Hepatic stellate cell (primary cell): ENCODE results near the gene PTPRN2.

Experiments used
- DNase-seq: peaks from one replicate; pipeline ENCODE4 v3.0.0; 2011; ENCODE audit warnings: low spot score

Gene PTPRN2

DNA sequence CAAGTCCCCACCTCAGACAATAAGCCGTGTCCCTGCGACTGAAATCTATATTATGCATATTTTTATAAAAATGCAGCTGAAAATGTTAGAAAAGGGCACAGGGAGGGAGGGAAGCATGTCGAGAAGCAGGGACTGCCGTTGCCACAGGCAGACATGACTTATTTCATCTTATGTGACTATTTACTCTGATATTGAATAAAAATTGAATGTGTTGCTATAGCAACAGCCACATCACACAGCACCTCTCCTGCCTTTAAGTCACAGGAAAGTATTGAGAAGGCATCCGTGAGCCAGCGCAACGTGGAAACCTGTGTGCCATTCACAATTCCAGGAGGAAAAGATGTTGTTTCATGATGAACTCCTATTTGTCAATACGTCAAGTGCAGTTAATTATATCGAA lies 701.4 kb downstream of the PTPRN2 start:
- DNase-seq: no peak

DNA sequence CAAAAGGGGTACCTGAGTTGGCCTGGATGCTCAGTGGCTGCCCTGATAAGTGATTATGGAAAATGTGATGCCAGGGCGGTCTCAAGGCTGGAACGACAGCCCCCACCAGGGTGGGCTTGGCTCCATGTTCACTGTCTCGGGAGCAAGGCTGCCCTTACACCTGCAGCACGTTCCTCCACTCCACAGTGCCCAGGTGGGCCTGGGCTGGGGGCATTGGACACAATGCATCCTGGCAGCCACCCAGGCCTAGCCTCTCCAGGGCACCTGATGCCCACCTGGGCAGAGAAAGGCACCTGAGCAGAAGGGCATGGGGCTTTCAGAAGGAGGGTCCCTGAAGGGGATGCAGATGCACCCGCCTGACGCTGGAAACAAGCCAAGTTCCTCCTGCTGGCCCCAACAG lies 702.5 kb downstream of the PTPRN2 start:
- DNase-seq: no peak

DNA sequence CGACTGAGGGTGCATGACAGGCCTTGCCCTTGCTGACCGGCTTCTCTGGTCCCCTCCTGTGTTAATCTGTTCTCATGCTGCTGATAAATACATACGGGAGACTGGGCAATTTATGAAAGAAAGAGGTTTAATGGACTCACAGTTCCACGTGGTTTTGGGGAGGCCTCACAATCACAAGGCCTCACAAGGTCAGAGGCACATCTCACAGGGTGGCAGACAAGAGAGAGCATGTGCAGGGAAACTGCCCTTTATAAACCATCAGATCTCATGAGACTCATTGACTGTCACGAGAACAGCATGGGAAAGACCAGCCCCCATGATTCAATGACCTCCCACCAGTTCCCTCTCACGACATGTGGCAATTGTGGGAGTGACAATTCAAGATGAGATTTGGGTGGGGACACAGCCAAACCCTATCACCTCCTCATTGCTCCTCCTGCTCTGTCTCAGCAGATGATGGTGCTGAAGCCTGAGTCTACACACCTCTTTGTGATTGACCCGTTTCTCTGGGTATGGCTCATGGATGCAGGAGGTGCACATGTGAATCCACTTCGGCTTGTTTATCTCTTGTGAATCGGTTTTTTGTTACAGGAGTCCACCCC lies 703.1 kb downstream of the PTPRN2 start:
- DNase-seq: no peak

DNA sequence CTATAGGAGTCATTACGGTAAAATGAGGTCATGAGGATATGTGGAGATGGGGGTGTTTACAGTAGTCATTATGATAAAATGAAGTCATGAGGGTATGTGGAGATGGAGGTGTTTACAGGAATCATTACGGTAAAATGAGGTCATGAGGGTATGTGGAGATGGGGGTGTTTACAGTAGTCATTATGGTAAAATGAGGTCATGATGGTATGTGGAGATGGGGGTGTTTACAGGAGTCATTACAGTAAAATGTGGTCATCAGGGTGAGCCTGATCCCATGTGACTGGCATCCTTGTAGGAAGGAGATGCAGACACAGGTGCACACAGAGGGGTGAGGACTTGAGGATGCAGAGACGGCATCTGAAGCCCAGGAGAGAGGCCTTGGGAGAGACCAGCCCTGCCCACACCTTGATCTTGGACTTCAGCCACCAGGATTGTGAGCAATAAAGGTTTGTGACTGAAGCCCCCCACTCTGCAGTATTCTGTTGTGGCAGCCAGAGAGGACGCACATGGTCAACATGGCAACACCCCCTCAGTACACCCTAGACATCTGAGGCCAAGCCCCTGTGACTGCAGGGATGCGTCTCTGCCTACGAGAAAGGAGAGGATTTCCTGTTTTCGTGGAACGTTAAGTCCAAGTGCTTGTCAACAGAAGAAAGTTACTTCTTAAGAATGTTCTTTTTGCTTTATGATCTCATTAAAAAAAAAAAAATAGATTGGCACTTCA lies 706.4 kb downstream of the PTPRN2 start:
- no peak for DNase-seq

DNA sequence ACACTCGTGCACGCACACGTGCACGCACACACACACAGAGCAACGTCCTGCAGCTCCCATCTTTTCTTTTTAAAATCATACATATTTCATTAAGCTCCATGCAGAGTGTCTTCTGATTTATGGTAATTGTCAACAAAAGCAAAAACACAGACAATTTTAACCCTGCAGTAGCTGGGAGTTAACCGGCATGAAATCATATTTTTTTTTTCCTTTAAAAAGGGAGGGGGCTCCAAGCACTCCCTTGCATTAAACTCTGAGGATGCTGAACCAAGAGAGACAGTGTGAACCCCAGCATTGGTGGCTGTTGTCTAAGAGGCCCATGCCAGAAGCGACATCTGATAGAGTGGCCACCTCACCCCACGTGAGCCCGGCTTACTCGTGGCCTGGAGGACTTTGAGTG lies 708.2 kb downstream of the PTPRN2 start:
- no peak for DNase-seq

DNA sequence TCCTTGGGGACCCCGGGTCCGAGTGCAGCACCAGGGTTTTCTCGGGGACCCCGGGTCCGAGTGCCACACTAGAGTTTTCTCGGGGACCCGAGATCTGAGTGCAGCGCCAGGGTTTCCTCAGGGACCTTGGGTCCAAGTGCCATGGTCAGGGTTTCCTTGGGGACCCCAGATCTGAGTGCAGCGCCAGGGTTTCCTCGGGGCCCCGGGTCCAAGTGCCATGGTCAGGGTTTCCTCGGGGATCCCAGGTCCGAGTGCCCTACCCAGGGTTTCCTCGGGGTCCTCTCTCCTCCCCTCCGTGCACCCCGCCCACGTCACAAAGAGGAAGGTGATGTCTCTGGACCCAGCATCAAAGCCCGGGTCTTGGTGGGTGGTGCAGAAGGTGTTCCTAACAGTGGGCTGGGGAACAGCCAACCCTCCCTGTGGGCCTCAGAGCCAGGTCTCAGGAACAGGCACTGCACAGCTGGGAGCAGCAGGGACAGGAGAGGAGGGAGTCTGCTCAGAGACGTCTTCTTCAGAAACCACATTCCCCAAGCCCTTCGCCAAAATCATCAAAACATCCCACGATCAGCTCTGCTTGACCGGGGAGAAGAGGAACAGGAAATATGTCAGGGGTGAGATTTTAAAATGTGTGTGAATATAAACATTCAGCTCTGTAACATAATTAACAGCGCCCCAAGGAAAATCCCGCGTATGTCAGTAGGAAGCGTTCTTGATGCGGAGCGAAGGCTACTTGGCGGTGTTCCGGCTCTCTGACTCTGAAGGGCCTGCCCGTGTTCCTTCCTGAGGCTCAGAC lies 710.1 kb downstream of the PTPRN2 start:
- DNase-seq: no peak

DNA sequence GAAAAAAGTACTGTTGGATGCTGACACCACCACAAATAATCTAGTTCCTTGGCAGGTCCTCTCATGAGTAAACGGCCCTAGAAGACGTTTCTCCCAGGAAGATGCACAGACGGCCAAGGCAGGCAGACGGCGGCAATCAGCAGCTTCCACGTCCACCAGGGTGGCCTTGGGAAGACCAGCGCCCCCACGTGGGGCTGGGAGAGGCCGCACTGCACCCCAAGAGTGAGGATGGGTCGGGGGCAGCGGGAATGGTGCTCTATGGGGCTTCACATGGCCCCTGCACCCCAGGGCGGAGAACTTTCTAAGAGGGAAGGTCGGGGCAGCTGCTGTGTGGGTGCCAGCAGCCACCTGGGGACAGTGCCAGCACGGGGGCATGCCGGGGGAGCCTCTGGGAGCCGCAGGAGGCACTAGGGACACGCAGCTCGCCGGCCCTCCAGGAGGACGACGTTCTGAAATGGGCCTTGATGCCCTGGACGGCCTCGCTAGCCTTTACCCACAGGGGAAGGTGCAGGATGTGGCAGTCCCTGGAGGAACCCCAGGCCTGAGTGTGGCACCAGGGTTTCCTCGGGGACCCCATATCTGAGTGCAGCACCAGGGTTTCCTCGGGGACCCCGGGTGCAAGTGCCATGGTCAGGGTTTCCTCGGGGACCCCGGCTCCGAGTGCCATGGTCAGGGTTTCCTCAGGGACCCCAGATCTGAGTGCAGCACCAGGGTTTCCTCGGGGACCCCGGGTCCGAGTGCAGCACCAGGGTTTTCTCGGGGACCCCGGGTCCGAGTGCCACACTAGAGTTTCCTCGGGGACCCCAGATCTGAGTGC lies 710.9 kb downstream of the PTPRN2 start:
- no peak for DNase-seq

DNA sequence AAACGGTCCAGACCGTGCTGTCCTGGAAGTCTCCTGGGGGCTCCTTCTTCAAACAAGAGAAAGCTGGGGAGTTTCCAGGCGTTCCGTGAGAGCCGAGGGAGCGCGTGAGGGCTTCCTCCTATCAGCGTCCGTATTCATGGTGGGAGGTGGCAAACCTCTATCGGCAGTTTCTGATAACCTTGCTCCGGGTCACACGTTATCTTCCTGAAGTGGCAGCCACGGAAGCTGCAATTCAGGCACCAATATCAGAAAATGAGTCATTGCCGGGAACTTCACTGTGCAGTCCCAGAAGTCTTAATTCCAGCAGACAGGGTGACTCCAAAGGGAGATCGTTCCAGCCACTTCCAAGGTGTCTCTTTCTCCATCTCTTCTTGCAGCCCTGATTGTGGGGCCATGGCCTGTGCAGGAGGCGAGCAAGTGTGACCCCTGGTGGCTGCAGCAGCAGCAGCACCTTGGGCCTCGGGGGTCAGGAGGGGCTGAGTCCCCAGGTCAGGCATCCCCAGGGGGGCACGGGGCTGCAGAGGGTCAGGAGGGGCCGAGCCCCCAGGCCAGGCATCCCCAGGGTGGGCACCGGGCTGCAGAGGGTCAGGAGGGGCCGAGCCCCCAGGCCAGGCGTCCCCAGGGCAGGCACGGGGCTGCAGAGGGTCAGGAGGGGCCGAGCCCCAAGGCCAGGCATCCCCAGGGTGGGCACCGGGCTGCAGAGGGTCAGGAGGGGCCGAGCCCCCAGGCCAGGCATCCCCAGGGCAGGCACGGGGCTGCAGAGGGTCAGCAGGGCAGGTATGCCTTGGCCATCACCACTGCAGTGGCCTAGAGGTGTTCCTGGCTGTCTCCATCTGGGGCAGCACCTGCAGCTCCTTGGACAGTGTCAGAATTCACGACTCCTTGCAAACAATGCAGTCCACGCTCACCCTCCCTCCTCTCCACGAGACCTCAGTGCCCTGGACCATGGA lies 712.1 kb downstream of the PTPRN2 start:
- DNase-seq: no peak

DNA sequence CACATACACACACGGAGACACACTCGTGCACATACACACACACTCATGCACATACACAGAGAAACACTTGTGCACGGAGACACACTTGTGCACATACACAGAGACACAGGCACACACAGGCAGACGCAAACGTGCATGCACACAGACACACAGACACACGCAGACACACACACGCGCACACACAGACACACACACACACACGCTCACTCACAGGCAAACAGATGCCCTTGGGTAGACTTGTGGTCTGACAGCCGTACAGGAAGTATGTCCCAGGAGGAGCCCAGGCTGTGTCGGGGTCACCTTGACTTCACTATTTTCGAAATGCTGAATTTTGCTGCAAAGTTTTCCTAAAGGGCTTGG lies 712.8 kb downstream of the PTPRN2 start:
- no peak for DNase-seq

DNA sequence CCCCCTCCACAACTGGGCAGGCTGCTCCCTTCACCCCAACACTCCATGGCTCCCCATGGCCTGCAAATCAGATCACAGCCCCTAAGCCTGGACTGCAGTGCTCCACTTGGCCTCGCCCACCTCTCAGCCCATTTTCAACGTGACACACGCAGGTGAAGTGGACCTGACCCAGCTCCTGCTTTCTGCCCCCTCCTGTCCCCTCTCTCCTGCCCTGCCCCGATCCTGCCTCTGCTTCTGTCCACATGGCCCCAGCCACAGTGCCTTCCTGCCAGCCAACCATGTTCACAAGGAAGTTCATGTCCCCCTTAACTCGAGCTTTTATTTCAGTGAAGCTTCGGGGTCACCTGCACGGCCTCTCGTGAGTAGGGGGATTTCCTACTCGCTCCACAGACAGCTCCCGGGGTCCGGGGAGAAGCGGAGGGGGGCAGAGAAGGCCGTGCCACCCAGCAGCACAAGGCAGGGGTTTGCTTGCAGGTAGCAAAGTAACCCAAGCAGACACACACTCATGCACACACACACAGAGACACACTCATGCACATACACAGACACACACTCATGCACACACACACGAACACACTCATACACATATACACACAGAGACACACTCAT lies 713.3 kb downstream of the PTPRN2 start:
- no peak for DNase-seq

DNA sequence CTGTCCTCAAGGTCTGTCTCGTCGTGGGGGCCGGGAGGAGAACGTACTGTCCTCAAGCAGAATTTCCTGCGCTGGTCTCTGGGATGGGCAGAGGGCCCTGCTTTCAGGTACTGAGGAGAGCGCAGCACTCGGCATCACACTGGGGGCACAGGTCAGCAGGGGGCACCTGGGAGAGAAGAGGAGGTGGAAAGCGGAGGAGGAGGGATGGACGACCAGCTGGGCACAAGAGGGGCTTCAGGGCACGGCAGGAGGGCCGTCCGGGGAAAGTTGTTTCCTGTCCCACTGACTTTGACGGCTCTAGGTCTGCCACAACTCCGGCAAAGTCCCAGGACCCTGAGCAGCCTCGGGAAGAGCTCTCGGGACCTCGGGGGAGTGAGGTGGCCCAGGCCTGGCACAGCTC lies 714.0 kb downstream of the PTPRN2 start:
- DNase-seq: no peak

DNA sequence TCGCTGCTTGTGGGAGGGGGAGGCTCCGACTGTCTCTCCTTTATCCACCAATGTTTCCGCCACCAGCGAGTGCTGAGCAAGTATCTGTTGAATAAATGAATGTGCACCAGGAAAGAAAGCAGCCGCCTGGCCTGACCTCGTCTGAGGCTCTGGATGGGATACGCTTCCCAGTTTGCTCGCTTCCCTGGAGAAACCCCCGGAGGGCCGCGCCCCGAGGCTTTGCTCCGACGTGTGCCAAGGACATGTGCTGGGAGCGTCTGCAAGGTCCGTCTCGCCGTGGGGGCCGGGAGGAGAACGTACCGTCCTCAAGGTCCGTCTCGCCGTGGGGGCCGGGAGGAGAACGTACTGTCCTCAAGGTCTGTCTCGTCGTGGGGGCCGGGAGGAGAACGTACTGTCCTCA lies 714.4 kb downstream of the PTPRN2 start:
- DNase-seq: no peak

DNA sequence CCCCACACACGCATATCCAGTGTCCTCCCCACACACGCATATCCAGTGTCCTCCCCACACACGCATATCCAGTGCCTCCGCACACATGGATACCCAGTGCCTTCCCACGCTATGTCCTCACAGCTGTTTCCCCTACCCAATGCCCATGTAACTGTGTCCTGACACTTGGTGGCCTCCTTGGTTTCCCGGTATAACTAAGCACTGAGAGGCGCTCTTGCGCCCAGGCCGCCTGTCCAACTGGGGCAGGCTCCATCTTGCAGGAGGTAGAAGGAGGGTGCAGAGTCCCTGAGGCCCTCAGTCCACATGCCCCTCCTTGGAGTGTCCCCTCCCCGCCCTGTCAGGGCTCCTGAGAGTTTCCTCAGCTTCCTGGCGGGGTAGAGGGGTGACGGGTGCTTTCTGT lies 715.2 kb downstream of the PTPRN2 start:
- no peak for DNase-seq

DNA sequence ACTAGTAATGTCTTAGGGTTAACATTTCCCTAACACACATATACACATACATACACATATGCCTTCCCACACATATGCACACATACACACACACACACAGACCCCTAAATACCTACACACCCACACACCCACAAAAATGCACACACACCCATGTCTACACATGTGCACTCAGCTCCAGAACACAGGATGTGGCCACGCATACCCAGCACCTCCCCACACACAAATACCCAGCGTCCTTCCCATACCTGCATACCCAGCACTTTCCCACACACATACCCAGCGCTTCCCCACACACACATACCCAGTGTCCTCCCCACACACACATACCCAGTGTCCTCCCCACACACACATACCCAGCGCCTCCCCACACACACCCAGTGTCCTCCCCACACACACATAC lies 715.9 kb downstream of the PTPRN2 start:
- no peak for DNase-seq

DNA sequence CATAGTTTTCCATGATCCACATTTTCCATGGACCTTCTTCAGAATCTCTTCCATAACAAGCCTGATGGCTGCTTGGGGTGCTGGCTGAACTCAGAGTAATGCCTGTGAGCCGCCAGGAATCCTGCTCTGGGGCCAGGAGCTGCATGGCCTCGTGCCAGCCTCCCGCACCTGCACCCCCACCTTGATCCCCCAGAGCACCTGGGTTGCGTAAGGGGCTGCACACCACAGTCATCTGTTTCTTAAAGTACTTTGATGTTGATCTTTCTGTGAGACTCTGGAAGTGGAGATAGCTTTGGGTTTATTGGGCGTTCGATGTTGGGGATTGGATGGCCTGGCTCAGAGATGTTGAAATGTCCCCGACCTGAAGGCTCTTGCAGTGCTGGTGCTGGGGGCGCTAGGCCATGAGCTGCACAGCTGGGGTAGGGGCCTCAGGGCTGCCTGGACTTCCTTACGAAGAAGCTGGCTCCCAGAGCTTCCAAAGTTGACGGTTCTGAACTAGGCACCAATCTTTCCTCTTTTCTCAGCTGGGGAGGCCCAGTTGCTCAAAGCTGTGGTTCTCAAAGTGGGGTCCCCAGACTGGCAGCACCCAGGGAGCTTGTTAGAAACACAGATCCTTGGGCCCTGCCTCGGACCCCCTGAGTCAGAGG lies 716.9 kb downstream of the PTPRN2 start:
- DNase-seq: no peak

DNA sequence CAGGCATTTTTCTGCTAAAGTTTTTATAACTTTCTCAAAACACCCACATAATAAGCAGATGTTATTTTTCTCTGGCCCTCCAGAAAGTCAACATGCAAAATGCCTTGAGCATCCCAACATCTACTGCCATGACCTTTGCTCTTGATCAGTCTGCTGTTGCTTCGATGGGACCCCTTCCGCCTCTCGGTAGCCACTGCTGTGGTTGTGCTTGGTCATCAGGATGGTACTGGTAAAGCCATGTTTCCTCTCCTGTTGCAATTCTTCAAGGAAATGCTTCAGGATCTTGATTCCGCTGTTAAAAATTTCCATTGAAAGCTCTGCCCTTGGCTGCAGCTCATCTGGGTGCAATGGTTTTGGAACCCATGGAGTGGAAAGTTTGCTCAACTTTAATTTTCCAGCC lies 717.8 kb downstream of the PTPRN2 start:
- DNase-seq: no peak

DNA sequence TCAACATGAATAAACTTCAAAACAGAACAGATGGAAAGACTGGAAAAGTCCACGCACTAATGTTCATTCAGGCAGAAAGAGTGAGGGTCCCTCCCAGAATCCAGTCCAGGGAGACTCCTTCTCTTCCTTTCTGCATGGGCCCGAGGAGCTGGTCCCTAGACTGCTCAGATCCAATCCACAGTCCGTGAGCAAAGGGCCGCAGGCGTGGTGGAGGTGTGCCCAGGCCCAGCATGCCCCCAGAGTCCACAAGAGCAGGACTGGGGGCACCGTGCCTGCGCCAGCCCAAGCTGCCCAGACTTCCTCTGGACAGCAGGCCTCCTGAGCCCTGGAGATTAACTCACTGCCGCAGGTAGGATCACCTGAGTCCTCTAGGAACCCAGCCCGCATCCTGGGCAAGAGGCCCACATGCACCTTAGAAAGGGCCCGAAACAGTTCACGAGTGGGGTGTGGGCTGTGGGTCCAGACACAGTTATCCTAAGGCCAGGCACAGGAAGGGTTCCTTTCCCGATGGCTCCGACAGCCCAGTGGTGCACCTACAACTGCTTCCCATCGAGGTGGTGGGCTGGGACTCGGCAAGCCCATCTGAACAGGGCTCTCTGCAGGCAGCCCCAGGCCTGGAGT lies 719.8 kb downstream of the PTPRN2 start:
- DNase-seq: no peak

DNA sequence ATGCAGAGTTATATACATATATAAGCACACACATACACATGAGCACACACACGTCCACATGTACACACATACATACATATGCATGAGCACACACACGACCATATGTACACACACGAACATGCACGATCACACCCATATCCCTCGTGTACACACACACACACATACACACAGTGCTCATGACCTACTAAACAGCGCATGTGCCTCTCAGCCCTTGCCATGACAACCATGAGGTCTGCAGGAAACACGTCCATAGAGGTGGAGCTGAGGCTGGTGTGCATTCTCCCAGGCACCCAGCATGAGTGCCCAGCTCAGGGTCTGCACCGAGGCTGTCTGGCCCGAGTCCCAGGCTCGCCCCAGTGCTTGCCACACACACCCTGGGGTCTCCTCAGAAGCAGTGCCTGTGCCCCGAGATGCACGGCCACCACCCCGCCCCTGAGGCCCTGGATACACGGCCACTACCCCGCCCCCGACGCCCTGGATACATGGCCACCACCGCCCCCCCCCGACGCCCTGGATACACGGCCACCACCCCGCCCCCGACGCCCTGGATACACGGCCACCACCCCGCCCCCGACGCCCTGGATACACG lies 721.2 kb downstream of the PTPRN2 start:
- no peak for DNase-seq

DNA sequence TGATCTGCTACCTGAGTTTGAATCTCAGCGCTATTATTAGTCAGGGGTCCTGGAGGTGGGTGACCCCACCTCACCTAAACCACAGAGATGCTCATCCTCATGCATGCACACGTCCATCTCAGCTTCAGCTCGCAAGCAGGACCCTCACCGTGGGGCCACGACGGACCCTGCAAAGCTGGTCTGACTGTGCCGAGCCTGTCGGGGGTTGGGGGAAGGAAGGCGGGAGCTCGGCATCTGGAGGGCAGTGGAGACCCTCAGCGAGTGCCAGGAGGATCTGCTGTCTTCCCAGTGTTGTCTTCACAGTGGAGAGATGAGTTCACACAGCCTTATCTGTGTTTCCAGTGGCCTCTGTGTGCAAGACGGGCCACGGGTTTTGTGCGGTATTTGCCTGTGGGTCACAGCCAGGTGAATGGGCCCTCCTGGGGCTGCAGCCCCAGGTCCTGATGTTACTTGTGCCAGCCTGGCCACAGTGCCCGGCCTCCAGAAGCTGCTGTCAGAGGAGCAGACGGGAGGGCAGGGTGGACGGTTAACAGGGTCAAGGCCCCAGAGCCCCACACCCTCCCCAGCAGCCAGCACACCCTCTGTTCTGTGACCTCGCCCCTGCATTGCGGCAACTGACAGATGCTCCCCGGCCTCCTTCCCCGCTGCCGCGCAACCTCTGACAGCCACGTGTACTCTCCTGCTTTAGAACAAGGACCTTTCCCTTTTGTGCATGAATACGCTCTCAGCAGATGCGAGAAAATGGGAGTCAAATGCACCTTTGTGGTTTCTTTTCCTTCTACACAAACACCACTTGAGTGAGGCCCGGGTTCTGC lies 722.1 kb downstream of the PTPRN2 start:
- DNase-seq: no peak
